MM.1S (cell line): ENCODE data around the gene MED20.

ENCODE experiments used
- DNase-seq: peaks from one replicate; pipeline ENCODE4 v3.0.0-alpha.2; 2015
- H2AFZ ChIP-seq: fragments of 300-600 bp; sonication (generic); 2 replicates; pipeline ENCODE4 v1.6.0; 2016; ENCODE audit warnings: antibody characterized with exemption, low read length
- H3F3A ChIP-seq: fragments of 300-600 bp; sonication (generic); 2 replicates; pipeline ENCODE4 v1.6.1; 2016; ENCODE audit warnings: mild to moderate bottlenecking, antibody characterized with exemption, low read length, moderate library complexity, mixed read lengths; ENCODE audit not compliant: insufficient read depth
- H3K27ac ChIP-seq: fragments of 300-600 bp; sonication (generic); 2 replicates; pipeline ENCODE4 v1.5.1; 2016; ENCODE audit warnings: mild to moderate bottlenecking, low read length
- H3K27me3 ChIP-seq: fragments of 300-600 bp; sonication (generic); replicated peaks from 2 replicates; pipeline ENCODE4 v1.6.0; 2016; ENCODE audit warnings: low read length; ENCODE audit not compliant: insufficient read depth
- H3K36me3 ChIP-seq: fragments of 300-600 bp; sonication (generic); replicated peaks from 2 replicates; pipeline ENCODE4 v1.6.1; 2016; ENCODE audit warnings: mild to moderate bottlenecking, low read length, mixed read lengths; ENCODE audit not compliant: insufficient read depth
- H3K4me1 ChIP-seq: fragments of 300-600 bp; sonication (generic); 2 replicates; pipeline ENCODE4 v1.6.1; 2016; ENCODE audit warnings: low read length, mixed read lengths
- H3K4me2 ChIP-seq: fragments of 300-600 bp; sonication (generic); 2 replicates; pipeline ENCODE4 v1.6.0; 2016; ENCODE audit warnings: low read depth, low read length
- H3K4me3 ChIP-seq: fragments of 300-600 bp; sonication (generic); 2 replicates; pipeline ENCODE4 v1.5.1; 2016; ENCODE audit warnings: low read length, mixed read lengths
- H3K79me2 ChIP-seq: fragments of 300-600 bp; sonication (generic); 2 replicates; pipeline ENCODE4 v1.6.1; 2016; ENCODE audit warnings: mixed run types, low read length, mixed read lengths
- H3K9ac ChIP-seq: fragments of 300-600 bp; sonication (generic); 2 replicates; pipeline ENCODE4 v1.6.1; 2016; ENCODE audit warnings: low read length, mixed read lengths
- H3K9me2 ChIP-seq: fragments of 300-600 bp; sonication (generic); replicated peaks from 2 replicates; pipeline ENCODE4 v1.6.1; 2016; ENCODE audit warnings: mild to moderate bottlenecking, low read length, mixed read lengths; ENCODE audit not compliant: insufficient read depth
- H3K9me3 ChIP-seq: fragments of 300-600 bp; sonication (generic); replicated peaks from 2 replicates; pipeline ENCODE4 v1.6.1; 2016; ENCODE audit warnings: mild to moderate bottlenecking, low read length, mixed read lengths; ENCODE audit not compliant: insufficient read depth
- H4K20me1 ChIP-seq: fragments of 300-600 bp; sonication (generic); 2 replicates; pipeline ENCODE4 v1.6.1; 2016; ENCODE audit warnings: mild to moderate bottlenecking, low read length, moderate library complexity, mixed read lengths; ENCODE audit not compliant: insufficient read depth
- EZH2 ChIP-seq: fragments of 300-600 bp; sonication (generic); optimal IDR thresholded peaks from 2 replicates; pipeline ENCODE3; 2017; ENCODE audit warnings: low read depth, mild to moderate bottlenecking, antibody characterized with exemption, low read length, mixed read lengths
- EZH2phosphoT487 ChIP-seq: fragments of 300-600 bp; sonication (generic); IDR thresholded peaks from 2 replicates; pipeline ENCODE4 v1.6.1; 2018; ENCODE audit warnings: antibody characterized with exemption, low read length
- TF ChIP-seq, protein P1 (sequence below): fragments of 300-600 bp; sonication (generic); IDR thresholded peaks from 2 replicates; pipeline ENCODE4 v1.5.1; 2016; ENCODE audit warnings: antibody characterized with exemption, low read length, mixed read lengths

The MED20 gene

DNA sequence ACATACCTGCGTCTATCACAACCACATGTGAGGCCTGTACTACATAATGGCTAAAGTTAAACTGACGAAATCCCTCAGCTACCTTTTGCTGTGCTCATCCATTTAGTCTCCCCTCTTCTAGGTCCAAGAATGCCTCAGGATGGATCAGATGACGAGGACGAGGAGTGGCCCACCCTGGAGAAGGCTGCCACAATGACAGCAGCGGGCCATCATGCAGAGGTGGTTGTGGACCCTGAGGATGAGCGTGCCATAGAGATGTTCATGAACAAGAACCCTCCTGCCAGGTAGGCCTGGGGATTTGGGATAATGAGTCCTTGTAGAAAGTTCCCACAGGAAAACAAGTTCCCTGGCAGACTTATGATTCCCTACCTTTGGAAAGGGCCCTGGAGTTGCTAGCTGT, 6.3 kb upstream of the MED20 start:
- H3K4me3 ChIP-seq = no peak overlapping the region
- H3K4me1 ChIP-seq = peaks cover 9% of the 10 kb centered on the region; the same call in 1 of the 2 replicates
- DNase-seq = no peak
- H3K27ac ChIP-seq = no peak overlapping the region
- no peaks in the 10 kb centered on the region for H3F3A ChIP-seq
- H4K20me1 ChIP-seq = 0 out of 2 replicates have a peak, but pooled peaks cover 6% of the 10 kb centered on the region
- no peak overlapping the region for H2AFZ ChIP-seq
- H3K9me3 ChIP-seq = no peaks in the 10 kb centered on the region
- H3K27me3 ChIP-seq = no peaks in the 10 kb centered on the region
- no peaks in the 10 kb centered on the region for H3K9me2 ChIP-seq
- H3K79me2 ChIP-seq = peaks cover 75% of the 10 kb centered on the region
- peaks cover 28% of the 10 kb centered on the region for H3K36me3 ChIP-seq
- no peak overlapping the region for H3K4me2 ChIP-seq
- TF ChIP-seq, protein P1, sequence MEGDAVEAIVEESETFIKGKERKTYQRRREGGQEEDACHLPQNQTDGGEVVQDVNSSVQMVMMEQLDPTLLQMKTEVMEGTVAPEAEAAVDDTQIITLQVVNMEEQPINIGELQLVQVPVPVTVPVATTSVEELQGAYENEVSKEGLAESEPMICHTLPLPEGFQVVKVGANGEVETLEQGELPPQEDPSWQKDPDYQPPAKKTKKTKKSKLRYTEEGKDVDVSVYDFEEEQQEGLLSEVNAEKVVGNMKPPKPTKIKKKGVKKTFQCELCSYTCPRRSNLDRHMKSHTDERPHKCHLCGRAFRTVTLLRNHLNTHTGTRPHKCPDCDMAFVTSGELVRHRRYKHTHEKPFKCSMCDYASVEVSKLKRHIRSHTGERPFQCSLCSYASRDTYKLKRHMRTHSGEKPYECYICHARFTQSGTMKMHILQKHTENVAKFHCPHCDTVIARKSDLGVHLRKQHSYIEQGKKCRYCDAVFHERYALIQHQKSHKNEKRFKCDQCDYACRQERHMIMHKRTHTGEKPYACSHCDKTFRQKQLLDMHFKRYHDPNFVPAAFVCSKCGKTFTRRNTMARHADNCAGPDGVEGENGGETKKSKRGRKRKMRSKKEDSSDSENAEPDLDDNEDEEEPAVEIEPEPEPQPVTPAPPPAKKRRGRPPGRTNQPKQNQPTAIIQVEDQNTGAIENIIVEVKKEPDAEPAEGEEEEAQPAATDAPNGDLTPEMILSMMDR = no peak
- TF ChIP-seq EZH2 (no peak), EZH2phosphoT487 (no peak)
- no peak overlapping the region for H3K9ac ChIP-seq

DNA sequence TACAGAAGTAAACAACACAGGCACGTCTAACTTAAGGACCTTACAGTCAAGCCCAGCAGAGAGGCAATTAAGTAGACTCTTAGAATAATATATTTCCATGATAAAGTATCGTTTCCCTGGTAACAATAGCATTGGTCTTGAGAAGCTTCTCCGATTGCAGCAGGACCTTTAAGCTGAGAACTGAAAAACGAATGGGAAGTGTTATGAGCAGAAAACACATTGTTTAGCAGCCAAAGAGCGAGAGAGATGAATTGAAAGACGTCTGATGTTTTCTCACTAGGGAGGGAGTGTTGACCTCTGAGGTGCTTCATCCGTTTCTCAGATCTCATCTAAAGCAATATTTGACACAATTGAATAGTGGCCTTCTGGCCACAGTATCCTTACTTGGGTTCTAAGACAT, 1.2 kb upstream of the MED20 start:
- peaks cover 80% of the 10 kb centered on the region for H3K79me2 ChIP-seq
- H3K4me3 ChIP-seq = peak overlapping the region; percentile 98
- H4K20me1 ChIP-seq = no peaks in the 10 kb centered on the region
- H3F3A ChIP-seq = peaks cover 10% of the 10 kb centered on the region
- H3K36me3 ChIP-seq = peaks cover 7% of the 10 kb centered on the region; the same call in 1 of the 2 replicates
- no peak for DNase-seq
- H3K9ac ChIP-seq = peak overlapping the region; percentile 97
- peak overlapping the region; percentile 93; the same call in 1 of the 2 replicates for H3K27ac ChIP-seq
- H2AFZ ChIP-seq = no peak overlapping the region; the same call in 1 of the 2 replicates
- TF ChIP-seq, protein P1 = no peak
- TF ChIP-seq EZH2phosphoT487 (no peak), EZH2 (no peak)
- H3K4me1 ChIP-seq = peaks cover 15% of the 10 kb centered on the region; the same call in 1 of the 2 replicates
- no peaks in the 10 kb centered on the region for H3K9me3 ChIP-seq
- H3K27me3 ChIP-seq = no peaks in the 10 kb centered on the region
- peak overlapping the region; percentile 56 for H3K4me2 ChIP-seq
- no peaks in the 10 kb centered on the region for H3K9me2 ChIP-seq

DNA sequence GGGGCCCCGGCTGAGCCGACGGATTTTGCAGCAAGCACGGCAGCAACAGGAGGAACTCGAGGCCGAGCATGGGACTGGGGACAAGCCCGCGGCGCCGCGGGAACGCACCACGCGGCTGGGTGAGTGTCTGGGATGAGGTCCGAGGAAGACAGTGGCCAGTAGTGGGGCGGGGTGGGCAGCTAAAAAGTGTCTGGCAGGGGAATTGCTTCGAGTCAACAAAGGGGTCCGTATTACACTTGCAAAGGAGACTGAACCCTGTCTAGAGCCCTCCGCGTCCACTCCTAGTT, 716 bp upstream of the MED20 start:
- Histone ChIP-seq H2AFZ (peak overlapping the region; percentile 97), H3K79me2 (peaks cover 78% of the 10 kb centered on the region), H3K27ac (peak overlapping the region; percentile 93; the same call in 1 of the 2 replicates), H3F3A (peaks cover 10% of the 10 kb centered on the region), H3K4me1 (peaks cover 15% of the 10 kb centered on the region; the same call in 1 of the 2 replicates), H3K36me3 (peaks cover 6% of the 10 kb centered on the region; the same call in 1 of the 2 replicates), H3K9me2 (no peaks in the 10 kb centered on the region), H3K4me2 (peak overlapping the region; percentile 56), H3K4me3 (peak overlapping the region; percentile 98), H3K27me3 (no peaks in the 10 kb centered on the region), H3K9ac (peak overlapping the region; percentile 97), H4K20me1 (no peaks in the 10 kb centered on the region), H3K9me3 (no peaks in the 10 kb centered on the region)
- TF ChIP-seq EZH2 (no peak), EZH2phosphoT487 (no peak)
- TF ChIP-seq, protein P1 = no peak
- peak; percentile 15 for DNase-seq
